ENCODE results near the gene RABGAP1L.
A peak's percentile ranks its signal among the peaks of the same experiment; 100 is the strongest.

Gene RABGAP1L

GRCh38 chr1:174191349-174191862 is 32.1 kb downstream of the RABGAP1L start:
- no peak overlapping the region for H3K4me3 ChIP-seq (ENCODE audit: low read depth, low read length)
- TF ChIP-seq CTCF (IDR thresholded peaks at IDR 0.05; ENCODE audit: low read depth, low read length, missing control alignments), result no peak
- in situ Hi-C loops (cut with HindIII; ENCODE audit: low sequenced_read_pairs), result no loop called here
- DNase-seq (ENCODE audit: low read depth), result peak; percentile 2

GRCh38 chr1:174194461-174194860 is 35.1 kb downstream of the RABGAP1L start:
- in situ Hi-C loops (cut with HindIII; ENCODE audit: low sequenced_read_pairs), result no loop called here
- TF ChIP-seq CTCF (IDR thresholded peaks at IDR 0.05; ENCODE audit: low read depth, low read length, missing control alignments), result no peak
- no peak for DNase-seq (ENCODE audit: low read depth)
- no peak overlapping the region for H3K4me3 ChIP-seq (ENCODE audit: low read depth, low read length)

- DNase-seq (ENCODE audit: low read depth), result no peak
- no peak overlapping the region for H3K4me3 ChIP-seq (ENCODE audit: low read depth, low read length)
- no peak for TF ChIP-seq CTCF (IDR thresholded peaks at IDR 0.05; ENCODE audit: low read depth, low read length, missing control alignments)
- in situ Hi-C loops (cut with HindIII; ENCODE audit: low sequenced_read_pairs), result no loop called here
Measured at GRCh38 chr1:174197088-174197487, 37.8 kb downstream of the RABGAP1L start.

DNA sequence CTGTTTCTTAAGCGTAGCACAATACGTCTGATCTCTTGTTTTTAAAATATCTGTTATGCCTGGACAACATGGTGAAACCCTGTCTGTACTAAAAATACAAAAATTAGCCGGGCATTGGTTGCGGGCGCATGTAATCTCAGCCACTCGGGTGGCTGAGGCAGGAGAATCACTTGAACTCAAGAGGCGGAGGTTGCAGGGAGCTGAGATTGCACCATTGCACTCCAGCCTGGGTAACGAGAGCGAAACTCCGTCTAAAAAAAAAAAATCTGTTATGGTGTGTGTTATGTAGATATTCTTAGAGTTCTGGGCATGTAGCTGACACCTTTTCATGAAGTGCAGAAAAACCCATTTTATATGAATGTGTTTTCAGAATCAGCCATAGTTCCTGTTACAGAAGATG is 38.2 kb downstream of the RABGAP1L start:
- in situ Hi-C loops (cut with HindIII; ENCODE audit: low sequenced_read_pairs), result no loop called here
- DNase-seq (ENCODE audit: low read depth), result no peak
- H3K4me3 ChIP-seq (ENCODE audit: low read depth, low read length), result no peak overlapping the region
- no peak for TF ChIP-seq CTCF (IDR thresholded peaks at IDR 0.05; ENCODE audit: low read depth, low read length, missing control alignments)

DNA sequence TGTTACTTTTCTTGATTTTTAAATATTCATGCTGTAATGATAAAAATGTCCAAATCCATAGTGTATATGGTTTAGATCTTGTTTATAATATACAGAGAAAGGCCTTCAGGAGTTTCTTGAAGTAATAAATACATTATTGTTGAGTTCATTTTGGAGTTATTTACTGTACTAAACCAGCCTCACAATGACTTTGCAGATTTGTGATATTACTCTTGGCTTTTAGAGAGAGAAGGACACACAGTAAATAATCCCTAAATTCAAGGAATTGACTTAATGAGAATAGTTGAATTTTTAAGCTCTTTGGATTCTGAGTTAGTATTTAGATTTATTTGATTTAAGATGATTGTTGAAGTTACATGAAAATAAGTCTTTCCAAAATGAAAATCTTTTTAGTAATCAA is 38.9 kb downstream of the RABGAP1L start:
- no peak for DNase-seq (ENCODE audit: low read depth)
- in situ Hi-C loops (cut with HindIII; ENCODE audit: low sequenced_read_pairs), result no loop called here
- no peak for TF ChIP-seq CTCF (IDR thresholded peaks at IDR 0.05; ENCODE audit: low read depth, low read length, missing control alignments)
- H3K4me3 ChIP-seq (ENCODE audit: low read depth, low read length), result no peak overlapping the region

- in situ Hi-C loops (cut with HindIII; ENCODE audit: low sequenced_read_pairs), result no loop called here
- TF ChIP-seq CTCF (IDR thresholded peaks at IDR 0.05; ENCODE audit: low read depth, low read length, missing control alignments), result no peak
- no peak overlapping the region for H3K4me3 ChIP-seq (ENCODE audit: low read depth, low read length)
- DNase-seq (ENCODE audit: low read depth), result no peak
Measured at GRCh38 chr1:174200746-174201145, 41.4 kb downstream of the RABGAP1L start.
